Thyroid gland (tissue), 4 donors: Measurements from ENCODE around the gene TRAFD1. TPM values are rescaled to one million over a fixed set of nuclear protein-coding genes. Genes with fewer than 3 reads are reported as not detected.

ENCODE experiments used
- DNase-seq, 2 donors: peaks; one replicate each; pipeline ENCODE4 v3.0.0-alpha.2; 2019
- H3K27ac ChIP-seq, 3 donors: fragments of 200-600 bp; sonication (generic); 1 replicate in 2 of 3; 2 replicates in 1 of 3; pipeline ENCODE4 v1.5.1; 2016 to 2019; ENCODE audit warnings: mild to moderate bottlenecking in 1 of 3, moderate library complexity in 1 of 3
- H3K27me3 ChIP-seq: fragments of 200-600 bp; sonication (generic); one replicate; pipeline ENCODE4 v1.5.1; 2019
- H3K36me3 ChIP-seq, 2 donors: fragments of 200-600 bp; sonication (generic); one replicate each; pipeline ENCODE4 v1.5.1; 2016 to 2019
- H3K4me1 ChIP-seq, 2 donors: fragments of 200-600 bp; sonication (generic); one replicate each; pipeline ENCODE4 v1.5.1; 2017 to 2019
- H3K4me3 ChIP-seq, 3 donors: fragments of 200-600 bp; sonication (generic); replicated peaks in 1 of 3; 1 replicate in 2 of 3; 2 replicates in 1 of 3; pipeline ENCODE4 v1.5.1; 2016; ENCODE audit warnings: mild to moderate bottlenecking in 1 of 3
- H3K9me3 ChIP-seq: fragments of 200-600 bp; sonication (generic); one replicate; pipeline ENCODE4 v1.5.1; 2017
- CTCF ChIP-seq, 6 experiments: fragments of 200-600 bp in 3 of 6; fragments of 450-650 bp in 3 of 6; sonication (generic) in 3 of 6; IDR thresholded peaks; one replicate each; pipeline ENCODE4 v1.5.1; 2016 to 2019; ENCODE audit warnings: antibody characterized with exemption in 6 of 6, mild to moderate bottlenecking in 2 of 6, inconsistent platforms in 1 of 6, moderate library complexity in 1 of 6
- POLR2A ChIP-seq, 2 donors: fragments of 450-650 bp; IDR thresholded peaks; one replicate each; pipeline ENCODE4 v1.6.1; 2017; ENCODE audit warnings: antibody characterized with exemption in 2 of 2, mild to moderate bottlenecking in 2 of 2, moderate library complexity in 1 of 2
- WGBS, 2 donors: methylation state at CpG; one replicate each; pipeline ENCODE4 v1.1.5; 2017; 5-methylcytosine and 5-hydroxymethylcytosine counted together
- intact Hi-C: fragments of 100-400 bp; cut with DNase I; formaldehyde crosslinking; loops from one replicate; pipeline ENCODE4 v1.15.1; 2023
- total RNA-seq, 4 donors: library from RNA; depleted of rRNA; stranded (reverse); fragments of >200 nt; gene quantifications; one replicate each; pipeline ENCODE4 v1.2.3, GENCODE V29; 2016

Gene TRAFD1
- total RNA-seq, 4 donors from 2014 or later = 24.6 to 34.4 (median 27.9) TPM

DNA sequence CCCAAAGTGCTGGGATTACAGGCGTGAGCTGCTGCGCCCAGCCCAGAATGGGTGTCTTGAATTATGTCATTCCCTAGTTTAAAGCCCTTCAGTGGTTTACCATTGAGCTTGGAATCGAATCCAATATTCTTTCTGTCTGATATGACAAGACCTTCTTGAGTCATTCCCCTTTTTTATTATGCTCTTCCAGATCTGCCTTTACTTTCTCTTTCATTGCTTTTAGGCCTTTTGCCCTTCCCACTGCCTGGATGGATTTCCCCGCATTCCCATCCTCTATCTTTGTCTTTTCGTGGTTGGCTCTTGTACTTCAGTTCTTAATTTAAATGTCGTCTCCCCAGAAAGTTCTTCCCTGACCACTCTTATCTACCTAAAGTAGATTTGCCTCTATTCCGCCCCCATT lies 1.6 kb downstream of the TRAFD1 start:
- Histone ChIP-seq H3K27me3 (no peaks in the 10 kb centered on the region), H3K27ac (no peak overlapping the region), H3K4me1 (peaks cover 21 to 45% of the 10 kb centered on the region in 2 donors), H3K36me3 (no peaks in the 10 kb centered on the region), H3K9me3 (no peaks in the 10 kb centered on the region), H3K4me3 (no peak overlapping the region)
- WGBS, 2 donors = 90 to 93% methylated on average over 7 of the region's 7 CpGs
- no peak for DNase-seq
- intact Hi-C loops = no loop called here
- TF ChIP-seq CTCF (IDR thresholded peaks at IDR 0.05) (no peak), POLR2A (IDR thresholded peaks at IDR 0.05) (no peak)

- no peak overlapping the region for H3K4me3 ChIP-seq
- no peak for TF ChIP-seq CTCF (IDR thresholded peaks at IDR 0.05)
- no peak for TF ChIP-seq POLR2A (IDR thresholded peaks at IDR 0.05)
- no peaks in the 10 kb centered on the region for H3K27me3 ChIP-seq
- peaks cover 8 to 9% of the 10 kb centered on the region in 2 donors for H3K36me3 ChIP-seq
- no peaks in the 10 kb centered on the region for H3K9me3 ChIP-seq
- H3K27ac ChIP-seq = peak overlapping the region; percentile 20 to 70 (median 39)
- WGBS, 2 donors = 52 to 55% methylated on average over 2 of the region's 2 CpGs
- intact Hi-C loops = no loop called here
- DNase-seq = no peak
- peaks cover 20 to 40% of the 10 kb centered on the region in 2 donors for H3K4me1 ChIP-seq
These were observed 5.2 kb downstream of the TRAFD1 start for GRCh38 chr12:112130441-112130998.

DNA sequence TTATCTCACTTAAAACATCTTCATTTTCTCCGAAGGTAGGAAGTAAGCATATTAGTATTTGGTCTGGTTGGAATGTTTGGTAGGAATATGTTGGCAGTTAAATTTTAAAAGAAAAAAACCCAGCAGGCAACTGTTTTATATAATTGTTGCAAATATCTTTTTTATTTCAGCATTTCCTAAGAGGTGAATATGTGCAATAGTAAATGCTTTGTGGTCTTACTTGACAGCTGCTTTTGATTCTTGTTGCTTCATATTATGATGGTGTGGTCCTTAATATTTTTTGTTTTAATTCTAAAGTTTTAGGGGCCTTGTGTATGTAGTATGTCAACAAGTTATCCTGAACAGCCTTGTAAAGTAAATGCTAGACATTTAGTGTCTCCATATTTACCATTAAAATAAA lies 6.3 kb downstream of the TRAFD1 start:
- intact Hi-C loops = no loop called here
- DNase-seq = no peak
- peaks cover 9 to 16% of the 10 kb centered on the region in 2 donors for H3K36me3 ChIP-seq
- no peaks in the 10 kb centered on the region for H3K27me3 ChIP-seq
- WGBS, 2 donors = 75 to 88% methylated on average over 1 of the region's 1 CpG
- H3K4me1 ChIP-seq = peaks cover 13 to 33% of the 10 kb centered on the region in 2 donors
- no peak overlapping the region for H3K4me3 ChIP-seq
- no peak for TF ChIP-seq POLR2A (IDR thresholded peaks at IDR 0.05)
- no peaks in the 10 kb centered on the region for H3K9me3 ChIP-seq
- H3K27ac ChIP-seq = peak overlapping the region in 1 of 3 donors; percentile 70

DNA sequence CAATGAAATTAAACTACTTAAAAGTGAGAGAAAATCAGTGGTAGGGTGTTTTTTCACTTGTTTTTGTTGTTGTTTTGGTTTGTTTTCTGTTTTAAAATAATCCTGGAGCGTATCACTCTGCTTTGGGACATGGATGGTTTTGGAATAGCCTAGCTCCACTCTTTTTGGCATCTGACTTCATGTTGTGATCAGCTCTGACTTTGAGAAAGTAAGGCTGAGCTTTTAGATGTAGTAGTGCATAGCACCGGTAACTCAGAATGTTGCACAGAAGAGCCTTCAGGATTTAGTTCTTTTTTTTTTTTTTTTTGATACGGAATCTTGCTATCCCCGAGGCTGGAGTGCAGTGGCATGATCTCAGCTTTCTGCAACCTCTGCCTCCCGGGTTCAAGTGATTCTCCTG lies 8.1 kb downstream of the TRAFD1 start:
- no peak overlapping the region for H3K4me3 ChIP-seq
- peaks cover 9 to 25% of the 10 kb centered on the region in 2 donors for H3K36me3 ChIP-seq
- intact Hi-C loops = no loop called here
- no peak for TF ChIP-seq POLR2A (IDR thresholded peaks at IDR 0.05)
- no peaks in the 10 kb centered on the region for H3K27me3 ChIP-seq
- H3K9me3 ChIP-seq = no peaks in the 10 kb centered on the region
- peaks cover 12 to 20% of the 10 kb centered on the region in 2 donors for H3K4me1 ChIP-seq
- H3K27ac ChIP-seq = no peak overlapping the region
- 91 to 97% methylated on average over 5 of the region's 5 CpGs for WGBS, 2 donors
- DNase-seq = no peak

- 92 to 94% methylated on average over 3 of the region's 3 CpGs for WGBS, 2 donors
- no peak overlapping the region for H3K4me3 ChIP-seq
- no peak for DNase-seq
- H3K27ac ChIP-seq = no peak overlapping the region
- intact Hi-C loops = no loop called here
- TF ChIP-seq CTCF (IDR thresholded peaks at IDR 0.05) = no peak
- H3K36me3 ChIP-seq = peaks cover 9 to 27% of the 10 kb centered on the region in 2 donors
- no peaks in the 10 kb centered on the region for H3K9me3 ChIP-seq
- H3K4me1 ChIP-seq = peaks cover 12 to 15% of the 10 kb centered on the region in 2 donors
- no peaks in the 10 kb centered on the region for H3K27me3 ChIP-seq
These were observed 9.4 kb downstream of the TRAFD1 start for GRCh38 chr12:112134731-112135130.

DNA sequence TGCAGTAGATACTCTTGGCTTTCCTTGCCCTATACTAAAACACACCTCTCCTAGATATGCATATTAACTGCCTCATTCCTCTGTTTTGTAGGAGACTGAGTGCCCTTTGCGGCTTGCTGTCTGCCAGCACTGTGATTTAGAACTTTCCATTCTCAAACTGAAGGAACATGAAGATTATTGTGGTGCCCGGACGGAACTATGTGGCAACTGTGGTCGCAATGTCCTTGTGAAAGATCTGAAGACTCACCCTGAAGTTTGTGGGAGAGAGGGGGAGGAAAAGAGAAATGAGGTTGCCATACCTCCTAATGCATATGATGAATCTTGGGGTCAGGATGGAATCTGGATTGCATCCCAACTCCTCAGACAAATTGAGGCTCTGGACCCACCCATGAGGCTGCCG lies 15.4 kb downstream of the TRAFD1 start:
- WGBS, 2 donors = 93 to 96% methylated on average over 5 of the region's 5 CpGs
- no peak overlapping the region for H3K27ac ChIP-seq
- no peak for DNase-seq

More for the DNA sequence above, 15.4 kb downstream of the TRAFD1 start:
- no peaks in the 10 kb centered on the region for H3K9me3 ChIP-seq
- H3K27me3 ChIP-seq = no peaks in the 10 kb centered on the region
- H3K4me3 ChIP-seq = no peak overlapping the region
- H3K4me1 ChIP-seq = no peaks in the 10 kb centered on the region
- TF ChIP-seq CTCF (IDR thresholded peaks at IDR 0.05) (no peak), POLR2A (IDR thresholded peaks at IDR 0.05) (no peak)
- intact Hi-C loops = no loop called here
- H3K36me3 ChIP-seq = peaks cover 29 to 64% of the 10 kb centered on the region in 2 donors
